Liver (tissue), 3 donors: ENCODE measurements around the gene TANC2.

Experiments
- EGR1 ChIP-seq, 2 donors: IDR thresholded peaks; 2 replicates each; pipeline ENCODE4 v1.6.1; 2016 to 2018; ENCODE audit warnings: antibody characterized with exemption in 2 of 2, low read depth in 2 of 2
- GABPA ChIP-seq, 2 donors: IDR thresholded peaks in 1 of 2; conservative IDR thresholded peaks in 1 of 2; 2 replicates each; pipeline ENCODE4 v1.6.1; 2016; ENCODE audit warnings: antibody characterized with exemption in 2 of 2, mild to moderate bottlenecking in 1 of 2, moderate library complexity in 1 of 2
- JUND ChIP-seq, 2 donors: IDR thresholded peaks; 2 replicates each; pipeline ENCODE4 v1.6.1; 2016; ENCODE audit warnings: antibody characterized with exemption in 2 of 2
- NR2F2 ChIP-seq: IDR thresholded peaks from 2 replicates; pipeline ENCODE4 v1.6.1; 2016; ENCODE audit warnings: antibody characterized with exemption
- RAD21 ChIP-seq, 2 donors: IDR thresholded peaks; 2 replicates each; pipeline ENCODE4 v1.6.1; 2016; ENCODE audit warnings: antibody characterized with exemption in 2 of 2, mild to moderate bottlenecking in 2 of 2
- TAF1 ChIP-seq: conservative IDR thresholded peaks from 2 replicates; pipeline ENCODE4 v1.6.1; 2016; ENCODE audit warnings: antibody characterized with exemption, mild to moderate bottlenecking
- YY1 ChIP-seq: IDR thresholded peaks from 2 replicates; pipeline ENCODE4 v1.6.1; 2016; ENCODE audit warnings: antibody characterized with exemption, mild to moderate bottlenecking
- TF ChIP-seq, protein P1 (sequence below): fragments of 150-350 bp; IDR thresholded peaks from 2 replicates; pipeline ENCODE4 v1.5.1; 2017; ENCODE audit warnings: improper control_type of control experiment, low read depth, low read length; ENCODE audit not compliant: missing input control
- TF ChIP-seq, protein P2 (sequence below): IDR thresholded peaks from 2 replicates; pipeline ENCODE4 v1.6.1; 2016; ENCODE audit warnings: antibody characterized with exemption
- TF ChIP-seq, protein P3 (sequence below): IDR thresholded peaks from 2 replicates; pipeline ENCODE4 v1.6.1; 2016; ENCODE audit warnings: antibody characterized with exemption, mild to moderate bottlenecking
- donor health status: healthy.
- donor health status: healthy.

DNA sequence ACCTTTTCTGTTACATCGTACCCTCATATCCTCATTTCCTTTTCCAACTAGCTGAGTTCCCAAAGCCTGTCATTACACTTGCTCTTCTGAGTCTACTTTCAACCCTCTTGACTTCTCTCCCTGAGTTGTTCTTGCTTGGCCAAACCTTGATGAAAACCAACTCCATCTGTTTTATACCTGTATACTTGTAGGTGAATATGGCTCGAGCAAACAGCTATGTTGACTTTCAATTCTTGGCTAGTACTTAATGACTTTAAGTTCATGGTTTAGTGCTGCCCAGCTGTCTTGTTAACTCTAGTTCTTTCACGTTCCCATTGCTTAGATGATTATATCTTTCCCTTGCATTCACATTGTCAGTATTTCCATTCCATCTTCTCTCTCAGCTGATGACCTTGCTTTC, 14.8 kb downstream of the TANC2 start:
- TF ChIP-seq, protein P1, sequence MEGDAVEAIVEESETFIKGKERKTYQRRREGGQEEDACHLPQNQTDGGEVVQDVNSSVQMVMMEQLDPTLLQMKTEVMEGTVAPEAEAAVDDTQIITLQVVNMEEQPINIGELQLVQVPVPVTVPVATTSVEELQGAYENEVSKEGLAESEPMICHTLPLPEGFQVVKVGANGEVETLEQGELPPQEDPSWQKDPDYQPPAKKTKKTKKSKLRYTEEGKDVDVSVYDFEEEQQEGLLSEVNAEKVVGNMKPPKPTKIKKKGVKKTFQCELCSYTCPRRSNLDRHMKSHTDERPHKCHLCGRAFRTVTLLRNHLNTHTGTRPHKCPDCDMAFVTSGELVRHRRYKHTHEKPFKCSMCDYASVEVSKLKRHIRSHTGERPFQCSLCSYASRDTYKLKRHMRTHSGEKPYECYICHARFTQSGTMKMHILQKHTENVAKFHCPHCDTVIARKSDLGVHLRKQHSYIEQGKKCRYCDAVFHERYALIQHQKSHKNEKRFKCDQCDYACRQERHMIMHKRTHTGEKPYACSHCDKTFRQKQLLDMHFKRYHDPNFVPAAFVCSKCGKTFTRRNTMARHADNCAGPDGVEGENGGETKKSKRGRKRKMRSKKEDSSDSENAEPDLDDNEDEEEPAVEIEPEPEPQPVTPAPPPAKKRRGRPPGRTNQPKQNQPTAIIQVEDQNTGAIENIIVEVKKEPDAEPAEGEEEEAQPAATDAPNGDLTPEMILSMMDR, result no peak
- TF ChIP-seq, protein P2, sequence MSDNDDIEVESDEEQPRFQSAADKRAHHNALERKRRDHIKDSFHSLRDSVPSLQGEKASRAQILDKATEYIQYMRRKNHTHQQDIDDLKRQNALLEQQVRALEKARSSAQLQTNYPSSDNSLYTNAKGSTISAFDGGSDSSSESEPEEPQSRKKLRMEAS, result no peak
- TF ChIP-seq, protein P3, sequence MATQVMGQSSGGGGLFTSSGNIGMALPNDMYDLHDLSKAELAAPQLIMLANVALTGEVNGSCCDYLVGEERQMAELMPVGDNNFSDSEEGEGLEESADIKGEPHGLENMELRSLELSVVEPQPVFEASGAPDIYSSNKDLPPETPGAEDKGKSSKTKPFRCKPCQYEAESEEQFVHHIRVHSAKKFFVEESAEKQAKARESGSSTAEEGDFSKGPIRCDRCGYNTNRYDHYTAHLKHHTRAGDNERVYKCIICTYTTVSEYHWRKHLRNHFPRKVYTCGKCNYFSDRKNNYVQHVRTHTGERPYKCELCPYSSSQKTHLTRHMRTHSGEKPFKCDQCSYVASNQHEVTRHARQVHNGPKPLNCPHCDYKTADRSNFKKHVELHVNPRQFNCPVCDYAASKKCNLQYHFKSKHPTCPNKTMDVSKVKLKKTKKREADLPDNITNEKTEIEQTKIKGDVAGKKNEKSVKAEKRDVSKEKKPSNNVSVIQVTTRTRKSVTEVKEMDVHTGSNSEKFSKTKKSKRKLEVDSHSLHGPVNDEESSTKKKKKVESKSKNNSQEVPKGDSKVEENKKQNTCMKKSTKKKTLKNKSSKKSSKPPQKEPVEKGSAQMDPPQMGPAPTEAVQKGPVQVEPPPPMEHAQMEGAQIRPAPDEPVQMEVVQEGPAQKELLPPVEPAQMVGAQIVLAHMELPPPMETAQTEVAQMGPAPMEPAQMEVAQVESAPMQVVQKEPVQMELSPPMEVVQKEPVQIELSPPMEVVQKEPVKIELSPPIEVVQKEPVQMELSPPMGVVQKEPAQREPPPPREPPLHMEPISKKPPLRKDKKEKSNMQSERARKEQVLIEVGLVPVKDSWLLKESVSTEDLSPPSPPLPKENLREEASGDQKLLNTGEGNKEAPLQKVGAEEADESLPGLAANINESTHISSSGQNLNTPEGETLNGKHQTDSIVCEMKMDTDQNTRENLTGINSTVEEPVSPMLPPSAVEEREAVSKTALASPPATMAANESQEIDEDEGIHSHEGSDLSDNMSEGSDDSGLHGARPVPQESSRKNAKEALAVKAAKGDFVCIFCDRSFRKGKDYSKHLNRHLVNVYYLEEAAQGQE, result no peak
- TF ChIP-seq YY1 (no peak), JUND (IDR thresholded peaks at IDR 0.05) (no peak), RAD21 (IDR thresholded peaks at IDR 0.05) (no peak), EGR1 (IDR thresholded peaks at IDR 0.05; ENCODE audit: low read depth in 2 of 2) (no peak), GABPA (IDR thresholded peaks at IDR 0.05 in 1 of 2, conservative IDR thresholded peaks at IDR 0.05 in 1 of 2) (no peak), TAF1 (no peak), NR2F2 (no peak)
